DMS153 treated with DMSO at 0.1 percent for 48 hours (cell line): ENCODE data around the gene NT5E.

ENCODE experiments used
- DNase-seq: peaks from one replicate; lab custom pipeline; 2025; ENCODE audit not compliant: unreplicated experiment; lab: John Stamatoyannopoulos, UW

NT5E gene

GRCh38 chr6:85421181-85421580, 28.7 kb upstream of the NT5E start:
- no peak for DNase-seq

- DNase-seq: no peak
These were observed 27.9 kb upstream of the NT5E start for GRCh38 chr6:85421972-85422371.

- DNase-seq: no peak
These were observed 26.9 kb upstream of the NT5E start for GRCh38 chr6:85422996-85423395.

GRCh38 chr6:85424981-85425380, 24.9 kb upstream of the NT5E start:
- DNase-seq: no peak

GRCh38 chr6:85425997-85426396, 23.9 kb upstream of the NT5E start:
- no peak for DNase-seq

- no peak for DNase-seq
These were observed 21.4 kb upstream of the NT5E start for GRCh38 chr6:85428486-85428885.

- DNase-seq: no peak
These were observed 20.5 kb upstream of the NT5E start for GRCh38 chr6:85429346-85429745.

GRCh38 chr6:85431271-85431670, 18.6 kb upstream of the NT5E start:
- DNase-seq: no peak

GRCh38 chr6:85432554-85432953, 17.3 kb upstream of the NT5E start:
- no peak for DNase-seq

GRCh38 chr6:85435851-85436250, 14.0 kb upstream of the NT5E start:
- DNase-seq: no peak

GRCh38 chr6:85436411-85436810, 13.5 kb upstream of the NT5E start:
- no peak for DNase-seq

GRCh38 chr6:85436939-85437495, 12.9 kb upstream of the NT5E start:
- no peak for DNase-seq

GRCh38 chr6:85443349-85444117, 6.3 kb upstream of the NT5E start:
- DNase-seq: no peak

GRCh38 chr6:85449388-85449817, 480 bp upstream of the NT5E start:
- DNase-seq: no peak

GRCh38 chr6:85451565-85452306, 1.9 kb downstream of the NT5E start:
- DNase-seq: no peak

GRCh38 chr6:85452441-85452881, 2.6 kb downstream of the NT5E start:
- no peak for DNase-seq

GRCh38 chr6:85453052-85453451, 3.2 kb downstream of the NT5E start:
- DNase-seq: no peak

- DNase-seq: no peak
These were observed 3.6 kb downstream of the NT5E start for GRCh38 chr6:85453490-85453889.

- no peak for DNase-seq
These were observed 5.7 kb downstream of the NT5E start for GRCh38 chr6:85455471-85456026.

- no peak for DNase-seq
These were observed 6.9 kb downstream of the NT5E start for GRCh38 chr6:85456782-85457181.

- no peak for DNase-seq
These were observed 8.3 kb downstream of the NT5E start for GRCh38 chr6:85458184-85458583.

- no peak for DNase-seq
These were observed 8.9 kb downstream of the NT5E start for GRCh38 chr6:85458782-85459181.
